GM21825 (cell line): ENCODE data around the gene RASSF5.
"Not testable (repeated sequence)": the region's sequence is repeated elsewhere in the genome, so short reads cannot be mapped to it uniquely, and the experiment has no call there.

Experiments used
- ATAC-seq: cut with Tn5 transposase; IDR thresholded peaks from one replicate; pipeline ENCODE4 v1.9.1; 2021; ENCODE audit warnings: mild to moderate bottlenecking, moderate library complexity; ENCODE audit not compliant: unreplicated experiment

Gene RASSF5

GRCh38 chr1:206476591-206476990, 30.7 kb upstream of the RASSF5 start:
- no peak for ATAC-seq

GRCh38 chr1:206477110-206477509, 30.2 kb upstream of the RASSF5 start:
- no peak for ATAC-seq

DNA sequence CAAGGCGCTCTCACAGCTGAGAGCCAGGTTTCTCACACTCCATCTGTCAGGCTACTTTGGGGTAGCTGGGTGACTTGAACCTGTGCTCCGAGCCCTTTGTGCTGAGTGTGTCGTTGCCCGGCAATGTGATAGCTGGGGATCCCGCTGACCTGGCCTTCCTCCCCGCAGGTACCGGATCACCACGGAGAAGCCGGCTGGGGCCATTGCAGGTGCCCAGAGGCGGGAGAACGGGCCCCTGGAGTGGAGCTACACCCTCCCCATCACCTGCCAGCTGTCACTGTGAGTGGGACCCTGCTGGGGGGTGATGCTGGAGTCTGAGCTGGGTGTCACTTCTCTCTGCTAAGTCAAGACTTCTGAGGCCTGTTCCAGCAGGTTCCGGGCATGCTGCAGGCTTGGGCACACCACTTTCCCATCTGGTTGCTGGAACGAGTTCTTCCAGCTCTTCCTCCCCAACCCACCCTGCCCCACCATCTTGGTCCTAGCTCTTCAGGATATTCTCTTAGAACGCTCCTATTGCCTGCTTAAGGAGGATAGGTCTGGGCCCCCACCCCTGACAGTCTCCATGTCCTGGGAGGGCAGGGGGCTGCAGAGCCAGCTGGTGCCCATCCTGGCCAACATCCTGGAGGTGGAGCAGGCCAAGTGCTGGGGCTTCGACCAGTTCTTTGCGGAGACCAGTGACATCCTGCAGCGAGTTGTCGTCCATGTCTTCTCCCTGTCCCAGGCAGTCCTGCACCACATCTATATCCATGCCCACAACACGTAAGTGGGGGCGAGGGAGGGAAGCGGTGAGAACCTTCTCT, 29.6 kb upstream of the RASSF5 start:
- no peak for ATAC-seq

DNA sequence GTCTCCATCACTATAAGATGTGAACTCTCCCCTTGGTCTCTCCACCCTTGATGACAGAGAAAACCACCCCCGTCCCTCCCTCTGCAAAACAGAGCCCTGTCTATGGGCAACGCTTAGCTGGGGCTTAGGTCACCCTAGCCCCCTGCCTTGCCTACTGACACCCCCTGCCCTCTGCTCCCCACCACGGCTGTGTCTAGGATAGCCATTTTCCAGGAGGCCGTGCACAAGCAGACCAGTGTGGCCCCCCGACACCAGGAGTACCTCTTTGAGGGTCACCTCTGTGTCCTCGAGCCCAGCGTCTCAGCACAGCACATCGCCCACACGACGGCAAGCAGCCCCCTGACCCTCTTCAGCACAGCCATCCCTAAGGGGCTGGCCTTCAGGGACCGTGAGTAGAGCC, 28.6 kb upstream of the RASSF5 start:
- ATAC-seq = no peak

- ATAC-seq = no peak
Observed at GRCh38 chr1:206479183-206480125, 27.9 kb upstream of the RASSF5 start.

DNA sequence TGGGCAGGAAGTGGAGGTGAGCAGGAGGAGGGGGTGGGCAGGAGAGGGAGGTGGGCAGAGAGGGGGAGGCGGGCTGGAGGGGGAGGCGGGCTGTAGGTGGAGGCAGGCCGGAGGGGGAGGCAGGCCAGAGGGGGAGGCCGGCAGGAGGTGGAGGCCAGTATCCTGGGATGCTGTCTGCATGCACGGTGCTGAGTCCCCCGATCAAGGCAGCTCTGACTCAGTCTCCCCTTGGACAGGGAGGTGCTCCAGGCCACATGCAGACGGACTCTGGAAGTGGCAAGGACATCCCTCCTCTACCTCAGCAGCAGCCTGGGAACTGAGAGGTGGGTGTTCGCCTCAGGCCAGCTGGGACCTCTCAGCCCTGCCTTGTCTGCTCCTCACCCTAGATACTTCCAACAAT, 27.1 kb upstream of the RASSF5 start:
- ATAC-seq = no peak

DNA sequence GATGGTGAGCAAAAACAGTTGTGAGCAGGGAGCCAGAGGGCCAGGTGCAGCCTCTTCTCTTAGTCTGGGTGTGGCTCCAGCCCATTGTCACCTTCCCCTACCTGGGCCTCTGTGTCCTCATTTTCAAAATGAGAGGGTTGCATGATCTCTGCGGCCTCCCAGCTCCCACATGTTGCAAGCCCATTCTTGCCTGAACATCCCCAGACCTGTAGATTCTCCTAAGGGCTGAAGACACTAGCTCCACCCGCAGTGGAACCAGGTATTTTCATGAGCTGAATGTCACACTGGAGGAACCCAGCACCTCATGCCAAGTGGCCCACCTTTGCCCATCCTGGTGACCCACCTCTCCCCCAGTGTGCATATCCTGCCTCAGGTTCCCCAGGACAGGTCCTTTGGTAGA, 24.7 kb upstream of the RASSF5 start:
- ATAC-seq = no peak

GRCh38 chr1:206483864-206484263, 23.5 kb upstream of the RASSF5 start:
- not testable (repeated sequence) for ATAC-seq

- no peak for ATAC-seq
Observed at GRCh38 chr1:206484901-206485300, 22.4 kb upstream of the RASSF5 start.

DNA sequence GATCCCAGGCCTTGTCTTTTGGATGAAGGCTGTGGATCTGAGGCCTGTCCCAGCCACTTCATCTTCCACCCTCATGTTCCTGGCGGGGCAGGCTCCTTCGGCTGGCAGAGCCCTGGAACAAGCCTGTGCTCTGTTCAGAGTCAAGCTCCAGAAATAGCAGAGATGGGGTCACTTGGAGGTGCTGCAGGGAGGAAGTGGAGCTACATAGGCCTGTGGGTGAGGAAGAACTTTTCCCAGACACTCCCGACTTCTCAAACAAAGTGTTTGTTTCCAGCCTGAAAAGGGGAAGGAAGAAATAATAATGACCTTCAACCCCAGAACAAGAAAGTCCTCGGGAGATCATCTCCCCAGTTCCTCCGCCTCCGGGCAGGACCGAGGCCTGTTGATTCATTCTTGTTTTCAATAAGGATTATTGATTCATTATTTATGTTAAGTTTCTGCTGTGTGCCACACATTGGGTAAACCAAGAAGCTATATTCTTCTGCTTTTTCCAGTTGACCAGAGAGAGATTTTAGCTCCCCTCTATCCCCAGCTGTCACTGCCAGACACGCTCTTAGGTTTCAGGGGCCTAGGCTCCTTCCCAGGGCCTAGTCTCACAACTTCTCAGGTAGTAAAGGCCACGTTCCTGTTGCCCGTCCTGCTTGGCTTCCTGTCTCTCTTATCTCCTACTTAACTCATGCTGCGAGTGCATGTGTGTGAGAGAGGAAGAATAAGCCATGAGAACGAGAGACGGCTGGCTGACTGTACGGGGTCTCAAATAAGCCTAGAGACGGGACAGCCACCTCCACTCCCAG, 20.1 kb upstream of the RASSF5 start:
- no peak for ATAC-seq

DNA sequence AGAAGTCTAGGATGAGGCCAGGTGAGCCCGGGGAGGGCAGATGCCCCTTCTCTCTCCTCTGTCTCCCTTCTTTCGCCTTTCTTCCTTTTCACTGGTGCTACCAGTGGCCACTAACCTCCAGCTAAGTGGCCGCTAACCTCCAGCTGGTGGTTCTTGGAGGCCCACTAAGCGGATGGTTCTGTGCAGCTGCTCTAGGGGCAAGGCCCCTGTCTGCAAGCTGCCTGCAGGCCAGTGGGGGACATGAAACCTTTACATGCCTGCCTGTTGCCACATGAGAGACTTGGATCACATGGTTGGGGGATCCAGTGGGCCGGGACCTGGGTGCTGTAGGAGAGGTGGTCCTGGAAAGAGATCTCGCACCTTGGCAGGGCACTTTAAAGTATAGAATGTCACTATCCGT, 19.4 kb upstream of the RASSF5 start:
- no peak for ATAC-seq

DNA sequence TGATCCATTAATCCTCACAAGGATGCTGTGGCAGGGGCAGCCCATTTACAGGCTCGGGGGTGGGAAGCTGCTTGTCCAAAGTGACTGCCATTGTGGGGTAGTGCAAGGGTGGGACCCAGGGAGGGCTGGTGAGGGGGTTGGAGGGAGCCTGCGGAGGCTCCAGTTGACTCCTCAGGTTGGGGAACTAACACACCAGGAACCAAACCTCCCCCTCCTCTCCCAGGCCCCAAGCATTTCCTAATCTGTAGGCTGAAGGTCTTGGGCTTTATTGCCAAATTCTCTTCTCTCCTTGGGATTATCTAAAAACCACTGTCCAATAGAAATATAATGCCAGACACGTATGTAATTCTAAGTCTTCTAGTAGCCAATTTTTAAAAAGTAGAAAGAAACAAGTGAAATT, 18.9 kb upstream of the RASSF5 start:
- no peak for ATAC-seq

GRCh38 chr1:206489980-206490770, 17.2 kb upstream of the RASSF5 start:
- ATAC-seq = no peak

DNA sequence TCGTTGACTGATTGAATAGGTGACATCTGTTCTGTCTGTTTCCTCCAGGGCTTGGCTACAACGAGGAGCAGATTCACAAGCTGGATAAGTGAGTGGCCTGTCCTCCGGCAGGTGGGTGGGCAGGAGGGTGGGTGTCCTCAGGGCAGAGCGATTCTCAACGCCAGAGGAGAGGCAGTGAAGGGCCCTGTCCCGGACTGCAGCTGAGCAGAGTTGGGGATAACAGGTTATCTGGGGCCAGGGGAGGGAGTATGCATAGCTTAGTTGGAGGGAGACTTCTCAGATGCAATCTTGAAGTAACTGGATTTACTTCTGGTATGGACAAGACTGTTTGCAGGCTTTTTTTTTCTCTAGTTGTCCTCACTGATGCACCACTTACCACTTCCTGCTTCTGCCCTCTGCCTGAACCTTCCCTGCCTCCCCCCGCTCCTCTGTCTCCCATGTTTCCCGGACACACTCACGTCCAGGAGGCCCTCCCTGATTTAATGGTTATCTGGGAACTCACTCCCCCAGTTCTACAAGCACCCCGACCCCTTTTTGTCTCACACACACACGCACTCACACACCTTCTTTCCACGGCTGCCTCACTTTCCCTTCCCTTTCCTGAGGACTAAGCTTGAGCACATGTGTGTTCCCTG, 16.4 kb upstream of the RASSF5 start:
- no peak for ATAC-seq

DNA sequence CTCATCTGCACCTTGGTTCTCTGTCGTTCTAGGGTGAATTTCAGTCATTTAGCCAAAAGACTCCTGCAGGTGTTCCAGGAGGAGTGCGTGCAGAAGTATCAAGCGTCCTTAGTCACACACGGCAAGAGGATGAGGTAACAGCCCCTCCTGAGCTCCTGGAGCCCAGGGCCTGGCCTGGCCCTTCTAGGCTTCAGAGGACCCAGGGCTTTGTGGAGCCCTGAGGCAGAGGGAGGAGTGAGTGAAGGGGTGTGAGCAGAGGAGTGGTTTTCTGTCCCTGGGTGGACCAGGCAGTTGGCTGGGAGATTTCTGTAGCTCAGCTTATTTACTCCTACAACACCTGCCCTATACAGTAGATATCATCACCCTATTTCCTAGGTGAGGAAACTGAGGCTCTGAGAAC, 15.7 kb upstream of the RASSF5 start:
- ATAC-seq = no peak

GRCh38 chr1:206492589-206492988, 14.7 kb upstream of the RASSF5 start:
- no peak for ATAC-seq

DNA sequence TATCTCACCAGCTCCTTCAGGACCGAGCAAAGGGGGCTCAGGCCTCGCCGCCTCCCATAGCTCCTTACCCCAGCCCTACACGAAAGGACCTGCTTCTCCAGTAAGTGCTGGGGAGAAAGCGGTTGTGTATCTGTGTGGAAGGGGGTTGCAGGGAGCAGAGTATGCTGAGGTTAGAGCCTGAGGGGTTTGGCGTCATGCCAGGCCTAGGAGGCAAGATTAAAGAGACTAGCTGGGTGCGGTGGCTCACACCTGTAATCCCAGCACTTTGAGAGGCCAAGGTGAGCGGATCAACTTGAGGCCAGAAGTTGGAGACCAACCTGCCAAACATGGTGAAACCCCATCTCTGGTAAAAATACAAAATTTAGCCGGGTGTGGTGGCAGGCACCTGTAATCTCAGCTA, 14.1 kb upstream of the RASSF5 start:
- no peak for ATAC-seq

- ATAC-seq = no peak
Observed at GRCh38 chr1:206495011-206495461, 12.3 kb upstream of the RASSF5 start.

DNA sequence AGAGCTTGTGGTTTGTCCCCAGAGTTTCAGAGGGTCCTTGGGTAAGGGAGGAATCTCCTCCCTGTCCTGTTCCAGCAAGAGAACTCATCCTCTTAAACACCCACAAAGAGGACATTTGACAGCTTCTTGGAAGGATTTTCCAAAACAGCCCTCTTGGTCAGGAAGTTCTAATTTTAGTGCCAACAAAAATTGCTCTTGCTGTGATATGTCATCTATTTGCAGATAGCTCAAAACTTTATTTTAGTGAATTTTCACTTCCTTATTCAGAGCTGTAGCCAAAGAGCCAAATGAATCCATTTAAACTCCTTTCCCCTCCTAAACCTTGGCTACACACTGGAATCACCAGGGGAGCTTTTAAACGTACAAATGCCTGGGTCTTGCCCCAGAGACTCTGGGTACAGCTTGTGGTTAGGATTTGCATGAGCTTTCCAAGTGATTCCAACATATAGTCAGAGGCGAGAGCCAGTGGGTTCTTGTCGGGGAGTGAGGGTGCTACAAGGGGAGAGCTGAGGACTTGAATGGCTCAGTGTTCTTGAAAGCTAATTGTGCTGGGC, 11.8 kb upstream of the RASSF5 start:
- ATAC-seq = peak; percentile 21
